HG02885 (cell line): ENCODE data around the gene GDF11.
"Not testable (repeated sequence)": the region's sequence is repeated elsewhere in the genome, so short reads cannot be mapped to it uniquely, and the experiment has no call there.

Experiments used
- ATAC-seq: cut with Tn5 transposase; IDR thresholded peaks from one replicate; pipeline ENCODE4 v1.9.1; 2021; ENCODE audit warnings: mild to moderate bottlenecking; ENCODE audit not compliant: unreplicated experiment, poor library complexity

GDF11 gene

GRCh38 chr12:55737581-55738122 is 5.3 kb upstream of the GDF11 start:
- no peak for ATAC-seq

GRCh38 chr12:55738123-55739024 is 4.5 kb upstream of the GDF11 start:
- peak; percentile 77 for ATAC-seq

- ATAC-seq = no peak
These were observed 3.9 kb upstream of the GDF11 start for GRCh38 chr12:55739025-55739378.

- no peak for ATAC-seq
These were observed 816 bp upstream of the GDF11 start for GRCh38 chr12:55741931-55742680.

GRCh38 chr12:55743406-55744339 is 751 bp downstream of the GDF11 start:
- peak; percentile 53 for ATAC-seq

GRCh38 chr12:55744340-55745030 is 1.6 kb downstream of the GDF11 start:
- no peak for ATAC-seq

- no peak for ATAC-seq
These were observed 2.6 kb downstream of the GDF11 start for GRCh38 chr12:55745361-55746173.

- no peak for ATAC-seq
These were observed 3.4 kb downstream of the GDF11 start for GRCh38 chr12:55746174-55746912.

GRCh38 chr12:55746913-55747231 is 4.0 kb downstream of the GDF11 start:
- no peak for ATAC-seq

GRCh38 chr12:55748230-55748993 is 5.5 kb downstream of the GDF11 start:
- ATAC-seq = no peak

- ATAC-seq = no peak
These were observed 12.3 kb downstream of the GDF11 start for GRCh38 chr12:55755246-55755645.

GRCh38 chr12:55757701-55758100 is 14.8 kb downstream of the GDF11 start:
- no peak for ATAC-seq

- ATAC-seq = not testable (repeated sequence)
These were observed 15.7 kb downstream of the GDF11 start for GRCh38 chr12:55758575-55758974.

GRCh38 chr12:55760663-55761062 is 17.7 kb downstream of the GDF11 start:
- ATAC-seq = no peak

- no peak for ATAC-seq
These were observed 19.7 kb downstream of the GDF11 start for GRCh38 chr12:55762646-55763045.

- no peak for ATAC-seq
These were observed 22.9 kb downstream of the GDF11 start for GRCh38 chr12:55765736-55766290.

- no peak for ATAC-seq
These were observed 24.2 kb downstream of the GDF11 start for GRCh38 chr12:55767156-55767555.
